GM12878 (cell line): ENCODE results near the gene P2RX7. TPM values are rescaled to one million over a fixed set of nuclear protein-coding genes. Genes with fewer than 3 reads are reported as not detected.

ENCODE experiments used
- ATAC-seq: fragments of 200-7000 bp; cut with Tn5 transposase; 3 replicates; pipeline ENCODE4 v1.9.1; 2020; ENCODE audit warnings: mild to moderate bottlenecking, moderate library complexity
- BruUV-seq: library from RNA; stranded (reverse); fragments of 400-500 nt; replicated peaks from 2 replicates; lab custom pipeline; 2021; lab: Mats Ljungman, UMichigan
- CTCF ChIA-PET: fragments of 300-600 bp; sonication (Branson Sonifier 250); formaldehyde crosslinking; extraction: SDS; loops from one replicate; lab custom pipeline; 2021; ENCODE audit warnings: inconsistent platforms; lab: Yijun Ruan, JAX
- POLR2A ChIA-PET: fragments of 350-600 bp; formaldehyde crosslinking; extraction: SDS; loops from one replicate; lab custom pipeline; 2021; ENCODE audit warnings: inconsistent platforms; lab: Charles Lee
- RAD21 ChIA-PET: fragments of 300-600 bp; sonication (Branson Sonifier 250); formaldehyde crosslinking; loops from one replicate; lab custom pipeline; 2023; ENCODE audit warnings: antibody characterized with exemption; ENCODE audit not compliant: unreplicated experiment; lab: Charles Lee
- SMC1A ChIA-PET: fragments of 300-600 bp; sonication (Branson Sonifier 250); formaldehyde crosslinking; loops from one replicate; lab custom pipeline; 2023; ENCODE audit not compliant: unreplicated experiment, uncharacterized antibody; lab: Charles Lee
- DNase-seq: peaks from one replicate; pipeline ENCODE4 v3.0.0-alpha.2; 2011; ENCODE audit warnings: low read depth, low spot score
- FAIRE-seq: peaks from 3 replicates; lab custom pipeline; 2011; peaks lifted over from hg19 to GRCh38; lab: Jason Lieb, UNC
- H2AFZ ChIP-seq: 2 replicates; pipeline ENCODE4 v1.6.0; 2011; ENCODE audit warnings: low read depth, low read length, control low read depth; ENCODE audit not compliant: control insufficient read depth
- H3K27ac ChIP-seq: 2 replicates; pipeline ENCODE4 v1.5.1; 2011; ENCODE audit warnings: control low read depth; ENCODE audit not compliant: control insufficient read depth, insufficient read depth
- H3K27me3 ChIP-seq, 2 experiments: replicated peaks in 1 of 2; 2 replicates each; pipeline versions ENCODE4 v1.6.0 to v1.6.1; 2011; ENCODE audit warnings: low read length in 1 of 2; ENCODE audit not compliant: control insufficient read depth in 2 of 2, insufficient read depth in 2 of 2
- H3K36me3 ChIP-seq, 2 experiments: 2 replicates each; pipeline ENCODE4 v1.5.1; 2011; ENCODE audit warnings: low read length in 1 of 2; ENCODE audit not compliant: control insufficient read depth in 2 of 2, insufficient read depth in 2 of 2
- H3K4me1 ChIP-seq: 2 replicates; pipeline ENCODE4 v1.6.1; 2011; ENCODE audit warnings: mild to moderate bottlenecking, low read length, moderate library complexity, mixed read lengths; ENCODE audit not compliant: control insufficient read depth, insufficient read depth
- H3K4me2 ChIP-seq: 2 replicates; pipeline ENCODE4 v1.6.0; 2011; ENCODE audit warnings: control low read depth; ENCODE audit not compliant: control insufficient read depth, insufficient read depth
- H3K4me3 ChIP-seq: fragments of 200-600 bp; sonication (generic); 2 replicates; pipeline ENCODE4 v1.5.1; 2016
- H3K79me2 ChIP-seq: 2 replicates; pipeline ENCODE4 v1.6.0; 2011; ENCODE audit warnings: low read length; ENCODE audit not compliant: control insufficient read depth, insufficient read depth
- H3K9ac ChIP-seq: 2 replicates; pipeline ENCODE4 v1.8.0; 2011; ENCODE audit warnings: low read length, control low read depth, mixed read lengths; ENCODE audit not compliant: control insufficient read depth, insufficient read depth
- H3K9me3 ChIP-seq: replicated peaks from 3 replicates; pipeline ENCODE4 v1.5.1; 2011; ENCODE audit warnings: mild to moderate bottlenecking, low read length; ENCODE audit not compliant: control insufficient read depth, insufficient read depth
- H4K20me1 ChIP-seq: 2 replicates; pipeline ENCODE4 v1.6.0; 2011; ENCODE audit not compliant: control insufficient read depth, insufficient read depth
- ATF7 ChIP-seq: fragments of 450-650 bp; IDR thresholded peaks from 2 replicates; pipeline ENCODE4 v1.6.1; 2016; ENCODE audit warnings: low read depth, mild to moderate bottlenecking
- FOS ChIP-seq: IDR thresholded peaks from 3 replicates; pipeline ENCODE4 v1.6.1; 2011; ENCODE audit warnings: borderline replicate concordance; ENCODE audit not compliant: insufficient read length; ENCODE audit errors: extremely low read depth
- RELA ChIP-seq: fragments of 450-650 bp; IDR thresholded peaks from 2 replicates; pipeline ENCODE4 v1.8.0; 2014; ENCODE audit warnings: borderline replicate concordance; ENCODE audit not compliant: partially characterized antibody
- TCF12 ChIP-seq: IDR thresholded peaks from 2 replicates; pipeline ENCODE4 v1.6.1; 2011; ENCODE audit warnings: low read depth, mild to moderate bottlenecking, low read length
- ZBTB4 ChIP-seq: fragments of 450-650 bp; formaldehyde crosslinking; IDR thresholded peaks from 2 replicates; pipeline ENCODE4 v1.4.0; 2022; ENCODE audit warnings: mild to moderate bottlenecking, moderate library complexity
- ZBTB40 ChIP-seq: fragments of 450-650 bp; IDR thresholded peaks from 2 replicates; pipeline ENCODE4 v1.6.1; 2016; ENCODE audit warnings: mild to moderate bottlenecking, moderate library complexity, borderline replicate concordance
- WGBS: methylation state at CpG from one replicate; pipeline ENCODE4 v1.1.6; 2016; ENCODE audit warnings: low lambda C conversion rate; ENCODE audit not compliant: insufficient replicate concordance, insufficient coverage; ENCODE audit errors: missing lambda C conversion rate; 5-methylcytosine and 5-hydroxymethylcytosine counted together
- in situ Hi-C: fragments of 300-500 bp; cut with MboI; formaldehyde crosslinking; loops from 9 replicates; pipeline ENCODE4 v1.14.3; 2018; ENCODE audit warnings: mixed read lengths
- intact Hi-C: fragments of 100-400 bp; cut with micrococcal nuclease; formaldehyde crosslinking; loops from one replicate; pipeline ENCODE4 v1.14.2; 2022; ENCODE audit not compliant: unreplicated experiment
- polyA plus RNA-seq, 11 experiments: library from polyadenylated mRNA; depleted of rRNA in 4 of 11; unstranded in 6 of 11; stranded (reverse) in 5 of 11; fragments of >200 nt; fragmentation: Nextera tagmentation in 4 of 11; fragmentation: Illumina TruSeq in 1 of 11; extraction: Ambion mirVana in 4 of 11; extraction: Trizol in 1 of 11; gene quantifications; 1 replicate in 1 of 11; 2 replicates in 10 of 11; pipeline versions ENCODE4 v1.2.1 to v1.2.3, GENCODE V29; 2011 to 2016; ENCODE audit warnings: inconsistent platforms in 2 of 11, missing spikeins in 2 of 11, low read depth in 1 of 11
- total RNA-seq, 4 experiments: library from RNA; depleted of rRNA in 3 of 4; stranded (reverse); fragments of >200 nt in 3 of 4; fragmentation: Illumina TruSeq in 1 of 4; extraction: Trizol in 1 of 4; gene quantifications; 2 replicates each; pipeline versions ENCODE4 v1.2.1 to v1.2.3, GENCODE V29; 2013 to 2021
- TF ChIP-seq, protein P1 (sequence below): fragments of 150-350 bp; IDR thresholded peaks from 2 replicates; pipeline ENCODE4 v1.6.1; 2016; ENCODE audit warnings: low read depth, low read length

P2RX7 gene
- total and polyA plus RNA-seq, 10 of the 15 experiments (the other 5 are each of a cell fraction or from before 2014, with no cell fraction given): 0.74 to 2.6 (median 1.5) TPM

GRCh38 chr12:121156365-121156764 lies 23.7 kb downstream of the P2RX7 start:
- no peak overlapping the region for H3K4me3 ChIP-seq
- H3K9ac ChIP-seq: no peak overlapping the region
- H3K27ac ChIP-seq: no peak overlapping the region
- peaks cover 3% of the 10 kb centered on the region; the same call in 1 of the 2 replicates for H3K4me1 ChIP-seq
- CTCF ChIA-PET: interaction anchor here (0.8 kb wide), 1 partner anchor 10 kb away, joined by 3 read pairs; no protein-coding TSS in a partner anchor
- no peak overlapping the region for H2AFZ ChIP-seq
- RAD21 ChIA-PET: no interaction called here
- TF ChIP-seq TCF12 (no peak), ZBTB4 (CRISPR knock-in tag) (no peak), FOS (no peak), ZBTB40 (no peak), ATF7 (no peak), RELA (no peak)
- TF ChIP-seq, protein P1, sequence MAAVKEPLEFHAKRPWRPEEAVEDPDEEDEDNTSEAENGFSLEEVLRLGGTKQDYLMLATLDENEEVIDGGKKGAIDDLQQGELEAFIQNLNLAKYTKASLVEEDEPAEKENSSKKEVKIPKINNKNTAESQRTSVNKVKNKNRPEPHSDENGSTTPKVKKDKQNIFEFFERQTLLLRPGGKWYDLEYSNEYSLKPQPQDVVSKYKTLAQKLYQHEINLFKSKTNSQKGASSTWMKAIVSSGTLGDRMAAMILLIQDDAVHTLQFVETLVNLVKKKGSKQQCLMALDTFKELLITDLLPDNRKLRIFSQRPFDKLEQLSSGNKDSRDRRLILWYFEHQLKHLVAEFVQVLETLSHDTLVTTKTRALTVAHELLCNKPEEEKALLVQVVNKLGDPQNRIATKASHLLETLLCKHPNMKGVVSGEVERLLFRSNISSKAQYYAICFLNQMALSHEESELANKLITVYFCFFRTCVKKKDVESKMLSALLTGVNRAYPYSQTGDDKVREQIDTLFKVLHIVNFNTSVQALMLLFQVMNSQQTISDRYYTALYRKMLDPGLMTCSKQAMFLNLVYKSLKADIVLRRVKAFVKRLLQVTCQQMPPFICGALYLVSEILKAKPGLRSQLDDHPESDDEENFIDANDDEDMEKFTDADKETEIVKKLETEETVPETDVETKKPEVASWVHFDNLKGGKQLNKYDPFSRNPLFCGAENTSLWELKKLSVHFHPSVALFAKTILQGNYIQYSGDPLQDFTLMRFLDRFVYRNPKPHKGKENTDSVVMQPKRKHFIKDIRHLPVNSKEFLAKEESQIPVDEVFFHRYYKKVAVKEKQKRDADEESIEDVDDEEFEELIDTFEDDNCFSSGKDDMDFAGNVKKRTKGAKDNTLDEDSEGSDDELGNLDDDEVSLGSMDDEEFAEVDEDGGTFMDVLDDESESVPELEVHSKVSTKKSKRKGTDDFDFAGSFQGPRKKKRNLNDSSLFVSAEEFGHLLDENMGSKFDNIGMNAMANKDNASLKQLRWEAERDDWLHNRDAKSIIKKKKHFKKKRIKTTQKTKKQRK: no peak
- TF ChIP-seq, all 136 proteins: peak for 0
- Histone ChIP-seq H4K20me1 (no peaks in the 10 kb centered on the region), H3K9me3 (peaks cover 3% of the 10 kb centered on the region; the same call in 2 of the 3 replicates), H3K27me3 (no peaks in the 10 kb centered on the region), H3K4me2 (no peak overlapping the region), H3K36me3 (no peaks in the 10 kb centered on the region), H3K79me2 (no peaks in the 10 kb centered on the region)
- ChIA-PET SMC1A (interaction anchor here (0.6 to 1.4 kb wide), 2 partner anchors 9 to 14 kb away, joined by 3 read pairs; no protein-coding TSS in a partner anchor), POLR2A (interaction anchor here (0.6 kb wide), 1 partner anchor 20 kb away, joined by 3 read pairs; no protein-coding TSS in a partner anchor)
- in situ Hi-C loops (no loop called here), intact Hi-C loops (no loop called here)
- FAIRE-seq (no peak), ATAC-seq (no peak), DNase-seq (no peak)
- 44% methylated on average over 5 of the region's 5 CpGs for WGBS
- BruUV-seq: no TSS peak
